ENCODE data around the gene NRL.
"Not testable (repeated sequence)": the region's sequence is repeated elsewhere in the genome, so short reads cannot be mapped to it uniquely, and the experiment has no call there.

Gene NRL

GRCh38 chr14:24042746-24043145 is 72.0 kb downstream of the NRL start:
- H3K4me3 ChIP-seq, result no peak overlapping the region
- no peak overlapping the region for H3K9ac ChIP-seq
- no peak overlapping the region for H3K27ac ChIP-seq
- no peak for TF ChIP-seq Cebpa-rat (IDR thresholded peaks at IDR 0.05)
- H3K9me3 ChIP-seq, result no peaks in the 10 kb centered on the region
- no peaks in the 10 kb centered on the region for H4K20me1 ChIP-seq
- no peaks in the 10 kb centered on the region for H3K27me3 ChIP-seq
- no peaks in the 10 kb centered on the region for H3K36me3 ChIP-seq
- H3K4me1 ChIP-seq, result peaks cover under 1% of the 10 kb centered on the region
- H3K4me2 ChIP-seq, result no peak overlapping the region

- H3K27ac ChIP-seq, result no peak overlapping the region
- H3K9me3 ChIP-seq, result no peaks in the 10 kb centered on the region
- H4K20me1 ChIP-seq, result no peaks in the 10 kb centered on the region
- TF ChIP-seq Cebpa-rat (IDR thresholded peaks at IDR 0.05), result no peak
- H3K9ac ChIP-seq, result no peak overlapping the region
- H3K36me3 ChIP-seq, result no peaks in the 10 kb centered on the region
- H3K27me3 ChIP-seq, result no peaks in the 10 kb centered on the region
- H3K4me2 ChIP-seq, result no peak overlapping the region
- no peak overlapping the region for H3K4me3 ChIP-seq
- peaks cover 15% of the 10 kb centered on the region for H3K4me1 ChIP-seq
Observed at GRCh38 chr14:24040692-24041091, 74.1 kb downstream of the NRL start.

- Histone ChIP-seq H3K4me1 (peaks cover 15% of the 10 kb centered on the region), H3K4me2 (no peak overlapping the region), H3K9me3 (0 out of 2 replicates have a peak, but pooled peaks cover 3% of the 10 kb centered on the region), H3K27ac (no peak overlapping the region), H3K9ac (no peak overlapping the region), H3K27me3 (no peaks in the 10 kb centered on the region), H3K36me3 (no peaks in the 10 kb centered on the region), H3K4me3 (no peak overlapping the region), H4K20me1 (no peaks in the 10 kb centered on the region)
- TF ChIP-seq Cebpa-rat (IDR thresholded peaks at IDR 0.05), result no peak
Observed at GRCh38 chr14:24038686-24039085, 76.1 kb downstream of the NRL start.

- Histone ChIP-seq H3K4me1 (peaks cover 15% of the 10 kb centered on the region), H4K20me1 (no peaks in the 10 kb centered on the region), H3K27me3 (no peaks in the 10 kb centered on the region), H3K9ac (no peak overlapping the region), H3K36me3 (no peaks in the 10 kb centered on the region), H3K4me3 (no peak overlapping the region), H3K4me2 (0 out of 2 replicates have a peak overlapping the region, but pooled peaks have one; percentile 89), H3K27ac (no peak overlapping the region), H3K9me3 (peaks cover 14% of the 10 kb centered on the region)
- TF ChIP-seq Cebpa-rat (IDR thresholded peaks at IDR 0.05), result no peak
Observed at GRCh38 chr14:24037658-24038037, 77.1 kb downstream of the NRL start.

- not testable (repeated sequence) for H3K27me3 ChIP-seq, H4K20me1 ChIP-seq, H3K36me3 ChIP-seq
- H3K9me3 ChIP-seq, result peaks cover 19% of the 10 kb centered on the region
- H3K4me3 ChIP-seq, result peak overlapping the region; percentile 71
- peak overlapping the region; percentile 79; the same call in 1 of the 2 replicates for H3K27ac ChIP-seq
- H3K4me2 ChIP-seq, result peak overlapping the region; percentile 89
- peak overlapping the region; percentile 80 for H3K9ac ChIP-seq
- H3K4me1 ChIP-seq, result peaks cover 15% of the 10 kb centered on the region
Observed at GRCh38 chr14:24036963-24037657, 77.6 kb downstream of the NRL start.

- peaks cover 15% of the 10 kb centered on the region for H3K4me1 ChIP-seq
- peak overlapping the region; percentile 79 for H3K27ac ChIP-seq
- peaks cover 27% of the 10 kb centered on the region for H3K9me3 ChIP-seq
- H3K27me3 ChIP-seq, result no peaks in the 10 kb centered on the region
- peak overlapping the region; percentile 89 for H3K4me2 ChIP-seq
- TF ChIP-seq Cebpa-rat (IDR thresholded peaks at IDR 0.05), result no peak
- H3K9ac ChIP-seq, result peak overlapping the region; percentile 80
- peak overlapping the region; percentile 71 for H3K4me3 ChIP-seq
- H4K20me1 ChIP-seq, result no peaks in the 10 kb centered on the region
- no peaks in the 10 kb centered on the region for H3K36me3 ChIP-seq
Observed at GRCh38 chr14:24036169-24036962, 78.4 kb downstream of the NRL start.

GRCh38 chr14:24035769-24036168 is 79.0 kb downstream of the NRL start:
- Histone ChIP-seq H3K4me1 (peaks cover 15% of the 10 kb centered on the region), H3K9ac (peak overlapping the region; percentile 80), H3K4me2 (peak overlapping the region; percentile 89), H3K4me3 (peak overlapping the region; percentile 71), H3K27ac (peak overlapping the region; percentile 79), H3K9me3 (peaks cover 33% of the 10 kb centered on the region)
- H4K20me1 ChIP-seq, H3K27me3 ChIP-seq, H3K36me3 ChIP-seq: not testable (repeated sequence)

GRCh38 chr14:24032727-24033418 is 81.9 kb downstream of the NRL start:
- no peak overlapping the region for H3K27ac ChIP-seq
- no peaks in the 10 kb centered on the region for H3K36me3 ChIP-seq
- no peak overlapping the region for H3K4me3 ChIP-seq
- H3K27me3 ChIP-seq, result no peaks in the 10 kb centered on the region
- no peaks in the 10 kb centered on the region for H4K20me1 ChIP-seq
- no peak overlapping the region for H3K9ac ChIP-seq
- H3K9me3 ChIP-seq, result peaks cover 37% of the 10 kb centered on the region
- H3K4me1 ChIP-seq, result peaks cover 15% of the 10 kb centered on the region
- no peak overlapping the region for H3K4me2 ChIP-seq
- no peak for TF ChIP-seq Cebpa-rat (IDR thresholded peaks at IDR 0.05)

GRCh38 chr14:24031331-24031730 is 83.4 kb downstream of the NRL start:
- not testable (repeated sequence) for H3K27ac ChIP-seq, H3K4me3 ChIP-seq, H3K4me2 ChIP-seq, H3K4me1 ChIP-seq, H3K27me3 ChIP-seq, H3K36me3 ChIP-seq, H4K20me1 ChIP-seq, H3K9ac ChIP-seq
- H3K9me3 ChIP-seq, result peaks cover 37% of the 10 kb centered on the region

- H3K4me2 ChIP-seq, H3K9ac ChIP-seq, H3K4me3 ChIP-seq, H4K20me1 ChIP-seq, H3K4me1 ChIP-seq, H3K27me3 ChIP-seq, H3K36me3 ChIP-seq, H3K27ac ChIP-seq: not testable (repeated sequence)
- H3K9me3 ChIP-seq, result peaks cover 37% of the 10 kb centered on the region
Observed at GRCh38 chr14:24029687-24030086, 85.1 kb downstream of the NRL start.

All from BLaER1 (cell line).